ENCODE results near the gene COPA. TPM values are rescaled to one million over a fixed set of nuclear protein-coding genes. Genes with fewer than 3 reads are reported as not detected.

The COPA gene
- total and polyA plus RNA-seq, 10 of the 15 experiments (the other 5 are each of a cell fraction or from before 2014, with no cell fraction given), result 53.7 to 180 (median 123) TPM

DNA sequence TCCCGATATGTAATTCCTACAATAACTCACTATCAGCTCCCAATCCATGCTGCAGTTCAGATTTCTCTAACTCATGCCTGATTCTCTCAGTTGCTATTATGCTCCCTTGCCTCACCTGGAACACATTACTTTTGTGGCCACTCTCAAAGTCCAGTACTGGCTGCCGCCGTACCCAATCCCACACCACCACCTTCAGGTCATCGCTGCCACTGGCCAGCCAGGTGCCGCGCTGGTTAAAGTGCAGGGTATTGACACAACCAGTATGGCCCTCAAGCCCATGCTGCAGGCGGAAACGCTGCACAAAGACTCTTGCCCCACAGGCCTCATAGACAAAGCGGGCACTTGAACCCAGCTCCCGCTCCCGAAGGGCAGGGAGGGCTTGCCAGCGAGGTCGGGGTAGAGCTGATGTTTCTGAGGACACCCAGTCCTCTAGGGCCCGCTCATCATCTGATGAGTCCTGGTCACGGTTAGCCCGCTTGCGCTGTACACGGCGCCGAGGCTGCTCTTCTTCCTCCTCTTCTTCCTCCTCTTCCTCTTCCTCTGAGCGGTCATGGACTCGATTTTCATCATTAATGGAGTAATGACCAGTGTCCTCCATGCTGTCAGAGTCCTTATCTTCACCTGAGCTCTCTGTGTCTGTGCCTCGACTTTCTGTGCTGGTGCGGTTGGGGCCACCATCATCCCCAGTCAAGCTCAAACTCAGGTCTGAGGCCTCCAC is 103.3 kb downstream of the COPA start (continued):
- TF ChIP-seq MAX (IDR thresholded peaks at IDR 0.05; ENCODE audit: low read depth, low read length), result no peak

Small RNAs within 50 kb of the gene (small RNA-seq; reads per million reads assigned to genes)
- gene RF00019 (not detected), gene RNU4-42P (not detected)

Other genes starting within 250 kb of the COPA start
Only the 7 nearest of the 12 such genes appear.
- gene CASQ1, start 152.7 kb downstream of the COPA start, total RNA-seq (2014; rRNA removed), result 0.28 and 0.38 TPM in 2 replicates
- gene CASQ1, start 152.7 kb downstream of the COPA start, total RNA-seq (2014; rRNA removed; fragmentation: Illumina TruSeq; extraction: Trizol), result 0.14 and 0.27 TPM in 2 replicates
- 0.21 and 0.40 TPM in 2 replicates for gene CASQ1, start 152.7 kb downstream of the COPA start, total RNA-seq (2021)
- 0.73 and 0.77 TPM in 2 replicates for gene CASQ1, start 152.7 kb downstream of the COPA start, polyA plus RNA-seq (2011; rRNA removed)
- gene CASQ1, start 152.7 kb downstream of the COPA start, polyA plus RNA-seq (2014; fragmentation: Illumina TruSeq; extraction: Trizol), result 0.40 and 0.92 TPM in 2 replicates
- under 1 TPM; 0.22 to 0.61 TPM for gene CASQ1, start 152.7 kb downstream of the COPA start, polyA plus RNA-seq (2014; fragmentation: Nextera tagmentation; extraction: Ambion mirVana)
- gene CASQ1, start 152.7 kb downstream of the COPA start, polyA plus RNA-seq (2014; rRNA removed), result 0.44 and 0.95 TPM in 2 replicates
- under 1 TPM; 0.10 to 0.42 TPM for gene CASQ1, start 152.7 kb downstream of the COPA start, polyA plus RNA-seq (2016; fragmentation: Nextera tagmentation; extraction: Ambion mirVana)
- gene PEA15, start 137.9 kb downstream of the COPA start, total RNA-seq (2014; rRNA removed), result 37.6 and 40.2 TPM in 2 replicates
- gene PEA15, start 137.9 kb downstream of the COPA start, total RNA-seq (2014; rRNA removed; fragmentation: Illumina TruSeq; extraction: Trizol), result 65.1 and 68.1 TPM in 2 replicates
- gene PEA15, start 137.9 kb downstream of the COPA start, total RNA-seq (2021), result 66.2 and 69.1 TPM in 2 replicates
- 173 and 185 TPM in 2 replicates for gene PEA15, start 137.9 kb downstream of the COPA start, polyA plus RNA-seq (2011; rRNA removed)
- 269 and 323 TPM in 2 replicates for gene PEA15, start 137.9 kb downstream of the COPA start, polyA plus RNA-seq (2014; fragmentation: Illumina TruSeq; extraction: Trizol)
- 10 to 100 TPM; 15.1 to 28.2 TPM for gene PEA15, start 137.9 kb downstream of the COPA start, polyA plus RNA-seq (2014; fragmentation: Nextera tagmentation; extraction: Ambion mirVana)
- gene PEA15, start 137.9 kb downstream of the COPA start, polyA plus RNA-seq (2014; rRNA removed), result 113 and 119 TPM in 2 replicates
- 10 to 100 TPM; 64.4 to 68.2 TPM for gene PEA15, start 137.9 kb downstream of the COPA start, polyA plus RNA-seq (2016; fragmentation: Nextera tagmentation; extraction: Ambion mirVana)
- gene DCAF8, start 80.7 kb downstream of the COPA start, total RNA-seq (2014; rRNA removed), result 81.3 and 95.1 TPM in 2 replicates
- 69.1 and 70.0 TPM in 2 replicates for gene DCAF8, start 80.7 kb downstream of the COPA start, total RNA-seq (2014; rRNA removed; fragmentation: Illumina TruSeq; extraction: Trizol)
- 88.9 and 108 TPM in 2 replicates for gene DCAF8, start 80.7 kb downstream of the COPA start, total RNA-seq (2021)
- 152 and 168 TPM in 2 replicates for gene DCAF8, start 80.7 kb downstream of the COPA start, polyA plus RNA-seq (2011; rRNA removed)
- 88.0 and 110 TPM in 2 replicates for gene DCAF8, start 80.7 kb downstream of the COPA start, polyA plus RNA-seq (2014; fragmentation: Illumina TruSeq; extraction: Trizol)
- 10 to 100 TPM; 10.4 to 18.7 TPM for gene DCAF8, start 80.7 kb downstream of the COPA start, polyA plus RNA-seq (2014; fragmentation: Nextera tagmentation; extraction: Ambion mirVana)
- gene DCAF8, start 80.7 kb downstream of the COPA start, polyA plus RNA-seq (2014; rRNA removed), result 100 and 101 TPM in 2 replicates
- 10 to 100 TPM; 83.1 to 86.0 TPM for gene DCAF8, start 80.7 kb downstream of the COPA start, polyA plus RNA-seq (2016; fragmentation: Nextera tagmentation; extraction: Ambion mirVana)
- 33.9 and 34.5 TPM in 2 replicates for gene PEX19, start 58.1 kb downstream of the COPA start, total RNA-seq (2014; rRNA removed)
- gene PEX19, start 58.1 kb downstream of the COPA start, total RNA-seq (2014; rRNA removed; fragmentation: Illumina TruSeq; extraction: Trizol), result 26.9 and 27.6 TPM in 2 replicates
- 46.5 and 47.2 TPM in 2 replicates for gene PEX19, start 58.1 kb downstream of the COPA start, total RNA-seq (2021)
- 58.1 and 72.2 TPM in 2 replicates for gene PEX19, start 58.1 kb downstream of the COPA start, polyA plus RNA-seq (2011; rRNA removed)
- gene PEX19, start 58.1 kb downstream of the COPA start, polyA plus RNA-seq (2014; fragmentation: Illumina TruSeq; extraction: Trizol), result 39.1 and 49.5 TPM in 2 replicates
- 10 to 100 TPM; 29.4 to 50.8 TPM for gene PEX19, start 58.1 kb downstream of the COPA start, polyA plus RNA-seq (2014; fragmentation: Nextera tagmentation; extraction: Ambion mirVana)
- gene PEX19, start 58.1 kb downstream of the COPA start, polyA plus RNA-seq (2014; rRNA removed), result 24.9 and 27.1 TPM in 2 replicates
- gene PEX19, start 58.1 kb downstream of the COPA start, polyA plus RNA-seq (2016; fragmentation: Nextera tagmentation; extraction: Ambion mirVana), result 10 to 100 TPM; 40.1 to 42.2 TPM
- gene NCSTN, start 133 bp upstream of the COPA start, total RNA-seq (2014; rRNA removed), result 34.0 and 34.1 TPM in 2 replicates
- 34.5 and 36.6 TPM in 2 replicates for gene NCSTN, start 133 bp upstream of the COPA start, total RNA-seq (2014; rRNA removed; fragmentation: Illumina TruSeq; extraction: Trizol)
- 62.5 and 68.3 TPM in 2 replicates for gene NCSTN, start 133 bp upstream of the COPA start, total RNA-seq (2021)
- gene NCSTN, start 133 bp upstream of the COPA start, polyA plus RNA-seq (2011; rRNA removed), result 45.9 and 88.2 TPM in 2 replicates
- gene NCSTN, start 133 bp upstream of the COPA start, polyA plus RNA-seq (2014; fragmentation: Illumina TruSeq; extraction: Trizol), result 81.5 and 92.9 TPM in 2 replicates
- 10 to 100 TPM; 33.3 to 41.6 TPM for gene NCSTN, start 133 bp upstream of the COPA start, polyA plus RNA-seq (2014; fragmentation: Nextera tagmentation; extraction: Ambion mirVana)
- 57.0 and 58.0 TPM in 2 replicates for gene NCSTN, start 133 bp upstream of the COPA start, polyA plus RNA-seq (2014; rRNA removed)
- 10 to 100 TPM; 63.7 to 66.5 TPM for gene NCSTN, start 133 bp upstream of the COPA start, polyA plus RNA-seq (2016; fragmentation: Nextera tagmentation; extraction: Ambion mirVana)
- gene NHLH1, start 23.8 kb upstream of the COPA start, total RNA-seq (2014; rRNA removed), result 0.11 TPM in 1 of 2 replicates, not detected in the other
- gene NHLH1, start 23.8 kb upstream of the COPA start, total RNA-seq (2014; rRNA removed; fragmentation: Illumina TruSeq; extraction: Trizol), result 0.40 and 0.46 TPM in 2 replicates
- 0.80 and 0.85 TPM in 2 replicates for gene NHLH1, start 23.8 kb upstream of the COPA start, total RNA-seq (2021)
- 0.12 and 0.22 TPM in 2 replicates for gene NHLH1, start 23.8 kb upstream of the COPA start, polyA plus RNA-seq (2011; rRNA removed)
- 0.76 and 0.98 TPM in 2 replicates for gene NHLH1, start 23.8 kb upstream of the COPA start, polyA plus RNA-seq (2014; fragmentation: Illumina TruSeq; extraction: Trizol)
- gene NHLH1, start 23.8 kb upstream of the COPA start, polyA plus RNA-seq (2014; fragmentation: Nextera tagmentation; extraction: Ambion mirVana), result under 1 TPM; 0.27 to 0.43 TPM
- 0.76 and 1.2 TPM in 2 replicates for gene NHLH1, start 23.8 kb upstream of the COPA start, polyA plus RNA-seq (2014; rRNA removed)
- gene NHLH1, start 23.8 kb upstream of the COPA start, polyA plus RNA-seq (2016; fragmentation: Nextera tagmentation; extraction: Ambion mirVana), result under 1 TPM; 0.23 to 0.56 TPM
- gene VANGL2, start 57.3 kb upstream of the COPA start, total RNA-seq (2014; rRNA removed), result 0.11 and 0.23 TPM in 2 replicates
- 0.27 and 0.28 TPM in 2 replicates for gene VANGL2, start 57.3 kb upstream of the COPA start, total RNA-seq (2014; rRNA removed; fragmentation: Illumina TruSeq; extraction: Trizol)
- gene VANGL2, start 57.3 kb upstream of the COPA start, total RNA-seq (2021), result 1.1 and 1.2 TPM in 2 replicates
- 3.0 and 5.0 TPM in 2 replicates for gene VANGL2, start 57.3 kb upstream of the COPA start, polyA plus RNA-seq (2011; rRNA removed)
- gene VANGL2, start 57.3 kb upstream of the COPA start, polyA plus RNA-seq (2014; fragmentation: Illumina TruSeq; extraction: Trizol), result 0.79 and 1.0 TPM in 2 replicates
- gene VANGL2, start 57.3 kb upstream of the COPA start, polyA plus RNA-seq (2014; fragmentation: Nextera tagmentation; extraction: Ambion mirVana), result under 1 TPM; 0.10 to 0.13 TPM
- gene VANGL2, start 57.3 kb upstream of the COPA start, polyA plus RNA-seq (2014; rRNA removed), result 1.2 and 5.0 TPM in 2 replicates
- under 1 TPM; 0.16 to 0.28 TPM for gene VANGL2, start 57.3 kb upstream of the COPA start, polyA plus RNA-seq (2016; fragmentation: Nextera tagmentation; extraction: Ambion mirVana)

Measured in GM12878 (cell line).